ENCODE data around the gene HES3.

HES3 gene

DNA sequence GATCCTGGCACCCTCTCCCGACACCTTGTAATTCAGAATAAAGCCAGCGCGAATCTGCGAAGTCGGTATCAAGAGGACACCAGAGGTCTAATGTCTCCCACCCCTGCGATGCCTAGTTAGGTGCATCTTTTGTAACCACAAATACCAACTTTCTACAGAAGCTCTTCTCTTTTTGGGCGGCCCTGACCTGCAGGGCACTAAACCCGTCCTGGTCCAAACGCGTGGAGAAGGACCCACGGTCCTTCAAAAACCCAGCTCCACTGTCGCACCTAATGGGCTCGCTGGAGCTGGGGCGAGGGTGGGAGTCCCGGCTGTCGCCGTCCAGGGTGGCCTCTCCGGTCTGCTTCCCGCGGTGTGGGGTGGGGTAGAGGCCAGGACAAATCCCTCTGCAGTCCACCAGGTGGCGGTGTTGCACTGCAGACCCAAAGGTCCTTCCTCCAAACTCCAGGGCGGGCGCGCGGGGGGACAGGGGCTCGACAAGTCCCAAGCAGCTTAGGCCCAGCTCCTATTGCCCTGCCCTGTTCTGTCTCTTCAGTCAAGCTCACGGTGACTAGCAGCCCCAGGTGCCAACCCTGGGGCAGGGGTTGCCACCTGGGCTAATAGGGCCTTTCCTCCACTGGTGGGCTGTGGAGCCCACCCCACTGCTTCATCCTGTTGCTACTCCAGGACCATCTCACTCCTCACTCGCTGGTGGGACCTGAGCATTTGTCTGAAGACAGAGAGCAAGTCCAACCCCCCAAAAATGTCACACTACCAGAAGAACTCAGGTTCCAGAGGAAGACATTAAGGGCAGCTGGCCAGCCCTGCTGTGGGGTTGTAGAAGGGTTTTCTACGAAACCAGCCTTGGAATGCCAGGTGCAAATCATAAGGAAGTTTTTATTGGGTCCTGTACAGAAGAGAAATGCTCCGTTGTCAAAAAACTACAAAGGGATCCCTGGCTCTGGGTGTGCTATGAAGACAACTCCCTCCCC lies 2.8 kb downstream of the HES3 start:
- DNase-seq (ENCODE audit: low spot score), result peak; percentile 88

DNA sequence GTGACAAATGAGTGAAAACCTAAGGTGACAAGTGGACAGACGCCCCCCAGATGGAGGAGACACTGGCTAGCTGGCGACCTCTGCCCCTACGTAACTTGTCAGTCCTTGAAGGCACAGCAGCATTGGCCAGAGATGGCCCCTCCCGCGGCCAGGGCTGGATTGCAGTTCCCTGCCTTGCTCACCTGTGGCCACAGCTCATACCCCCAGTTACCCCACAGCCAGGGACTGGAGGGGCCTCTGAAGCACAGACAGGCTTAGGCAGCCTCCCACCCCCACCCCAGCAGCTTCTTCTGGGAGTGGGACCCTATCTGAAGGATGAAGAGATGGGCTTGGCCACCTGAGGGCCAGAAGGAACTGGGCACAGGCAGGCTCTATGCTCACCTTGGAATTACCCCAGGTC lies 3.7 kb downstream of the HES3 start:
- DNase-seq (ENCODE audit: low spot score), result no peak

DNA sequence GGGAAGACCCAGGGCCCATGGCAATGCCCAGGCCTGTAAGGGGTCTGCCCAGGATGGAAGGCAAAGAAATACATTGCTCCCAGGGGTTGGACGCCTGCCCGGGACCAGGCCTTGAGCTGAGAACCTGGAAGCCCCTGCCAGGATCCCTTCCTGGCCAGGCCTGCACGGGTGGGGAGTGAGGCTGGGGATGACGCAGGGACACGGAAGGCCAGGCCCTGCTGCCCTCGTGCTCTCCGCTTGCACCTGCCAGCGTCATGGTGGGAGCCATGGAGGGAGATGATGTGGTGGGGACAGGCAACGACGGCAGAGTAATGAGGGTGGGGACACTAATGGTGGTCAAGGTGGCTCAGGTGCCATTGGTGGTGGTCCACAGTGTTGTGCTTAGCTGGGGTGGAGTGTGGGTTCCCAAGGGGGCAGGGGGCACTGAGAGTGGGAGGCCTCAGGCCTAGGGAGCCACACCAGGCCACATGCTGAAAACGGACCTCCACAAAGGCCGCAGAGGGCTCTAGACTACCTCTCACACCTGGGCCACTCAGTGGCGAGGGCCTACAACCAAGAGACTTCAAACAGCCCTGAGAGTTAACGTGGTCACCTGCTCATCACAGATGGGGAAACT lies 4.3 kb downstream of the HES3 start:
- DNase-seq (ENCODE audit: low spot score), result no peak

DNA sequence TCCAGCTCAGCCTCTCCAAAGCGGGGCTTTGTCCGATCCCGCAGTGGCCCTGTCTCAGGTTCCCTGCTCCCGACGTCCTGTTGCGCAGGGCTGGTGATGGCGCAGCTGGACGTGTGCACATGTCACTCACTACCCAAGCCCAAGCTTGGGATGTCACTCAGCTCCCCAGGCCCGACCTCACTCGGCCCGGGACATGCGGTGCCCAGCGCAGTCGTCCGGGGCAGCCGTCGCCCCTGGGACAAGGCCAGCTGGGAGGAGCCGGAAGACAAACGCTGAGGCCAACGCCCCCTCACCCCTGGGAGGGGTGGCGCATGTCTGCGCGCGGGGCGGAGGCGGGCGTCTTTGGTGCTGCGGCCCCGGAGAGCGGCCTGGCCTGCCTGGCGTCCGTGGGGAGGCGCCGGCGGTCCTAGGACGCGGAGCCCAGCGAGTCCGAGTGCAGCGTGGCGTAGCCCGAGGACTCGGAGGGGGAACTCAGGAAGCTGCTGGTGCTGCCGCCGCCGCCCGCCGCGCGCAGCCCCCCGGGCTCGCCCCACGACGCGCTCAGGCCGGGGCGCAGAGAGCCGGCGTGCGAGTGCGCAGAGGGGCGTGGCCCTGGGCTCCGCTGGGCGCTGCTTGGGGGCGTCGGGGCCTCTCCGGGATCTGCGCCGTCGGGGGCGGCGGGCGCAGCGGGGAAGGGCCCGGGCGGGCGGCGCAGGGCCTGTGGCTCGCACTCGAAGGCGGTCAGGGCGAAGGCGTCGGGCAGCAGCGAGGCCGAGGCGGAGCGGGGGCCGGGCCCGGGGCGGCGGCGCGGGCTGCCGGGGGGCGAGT lies 5.2 kb downstream of the HES3 start:
- peak; percentile 59 for DNase-seq (ENCODE audit: low spot score)

DNA sequence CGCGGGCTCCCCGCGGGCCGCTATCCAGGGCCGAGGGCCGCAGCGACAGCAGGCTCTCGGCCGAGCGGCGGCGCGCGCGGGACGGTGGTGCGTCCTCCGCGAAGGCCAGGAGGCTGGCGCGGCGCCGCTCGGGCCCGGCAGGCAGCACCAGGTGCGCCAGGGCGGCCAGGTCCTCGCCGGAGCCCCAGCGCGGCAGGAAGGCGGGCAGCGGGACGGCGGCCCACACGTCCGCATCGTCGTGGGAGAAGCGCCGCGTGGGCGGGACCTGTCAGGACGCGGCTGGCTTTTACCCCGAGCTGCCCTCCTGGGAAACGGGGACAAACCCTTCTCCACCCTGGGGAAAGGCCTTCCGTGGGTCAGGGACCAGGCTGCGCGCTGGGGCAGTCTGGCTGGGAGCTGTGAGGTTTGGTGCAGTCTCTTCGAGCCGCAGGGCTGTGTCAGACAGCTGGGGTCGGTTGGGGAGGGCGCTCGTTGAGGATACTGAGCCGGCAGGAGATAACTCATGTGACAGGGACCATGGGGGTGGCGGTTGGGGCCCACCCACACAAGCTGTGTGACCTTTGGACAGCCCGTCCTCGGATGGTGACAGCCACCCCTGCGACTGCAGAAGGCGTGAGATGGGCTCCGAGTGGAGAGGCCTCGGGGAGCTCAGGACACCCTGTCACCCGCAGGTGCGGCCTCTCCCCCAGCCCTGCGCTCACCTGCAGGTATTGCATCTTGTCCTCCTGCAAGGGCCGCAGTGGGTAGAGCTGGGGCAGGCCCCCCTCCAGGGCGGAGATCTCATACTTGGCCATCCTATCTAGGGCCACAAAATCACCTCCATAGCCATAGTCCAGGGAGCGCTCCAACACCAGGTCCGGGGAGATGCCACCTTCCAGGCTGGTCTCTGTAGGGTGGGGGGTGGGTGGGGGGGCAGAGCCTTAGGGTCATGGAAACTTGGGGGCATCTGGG lies 6.0 kb downstream of the HES3 start:
- DNase-seq (ENCODE audit: low spot score), result no peak

DNA sequence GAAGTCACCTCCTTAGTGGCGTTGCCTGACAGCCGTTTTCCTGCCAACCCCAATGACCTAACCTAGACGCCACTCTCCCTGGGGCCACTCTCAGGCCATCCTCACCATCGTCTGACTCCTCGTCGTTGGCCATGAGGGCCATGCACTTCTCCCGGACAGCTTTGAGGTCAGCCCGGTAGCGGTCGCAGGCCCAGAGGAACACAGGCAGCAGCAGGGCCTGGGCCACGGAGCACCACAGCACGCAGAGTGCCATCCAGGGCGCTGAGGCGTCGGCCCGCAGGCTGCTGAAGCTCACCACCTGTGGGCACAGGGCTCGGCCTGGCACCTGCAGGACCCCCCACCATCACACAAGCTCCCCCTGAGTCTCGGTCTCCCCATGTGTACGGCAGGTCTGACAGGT lies 7.3 kb downstream of the HES3 start:
- no peak for DNase-seq (ENCODE audit: low spot score)

DNA sequence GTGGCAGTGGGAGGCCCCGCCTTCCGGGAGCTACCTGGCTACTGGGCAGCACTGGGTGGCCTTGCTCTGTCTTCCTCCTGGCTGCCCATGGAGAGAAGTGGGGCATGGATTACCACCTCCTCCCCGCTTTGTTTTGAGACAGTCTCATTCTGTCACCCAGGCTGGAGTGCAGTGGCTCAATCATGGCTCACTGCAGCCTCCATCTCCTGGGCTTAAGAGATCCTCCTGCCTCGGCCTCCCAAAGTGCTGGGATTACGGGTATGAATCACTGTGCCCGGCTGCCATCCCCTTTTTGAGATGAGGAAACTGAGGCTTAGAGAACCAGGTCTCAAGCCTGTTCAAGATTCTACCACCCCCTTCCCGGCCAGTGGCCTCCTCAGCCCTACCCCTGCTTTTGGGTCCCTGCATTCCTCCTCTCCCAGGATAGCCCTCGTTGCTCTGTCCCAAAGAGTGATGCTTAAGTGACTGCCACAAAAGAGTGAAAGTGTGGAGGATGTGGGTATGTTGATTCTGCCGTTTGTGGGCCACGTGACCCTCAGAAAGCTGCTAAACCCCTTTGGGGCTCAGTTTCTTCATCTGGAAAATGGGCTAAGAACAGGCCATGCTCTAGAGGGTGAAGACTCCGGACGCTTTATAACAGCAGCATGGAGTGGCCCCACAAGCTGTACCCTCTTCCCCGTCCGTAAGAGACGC lies 7.8 kb downstream of the HES3 start:
- no peak for DNase-seq (ENCODE audit: low spot score)

DNA sequence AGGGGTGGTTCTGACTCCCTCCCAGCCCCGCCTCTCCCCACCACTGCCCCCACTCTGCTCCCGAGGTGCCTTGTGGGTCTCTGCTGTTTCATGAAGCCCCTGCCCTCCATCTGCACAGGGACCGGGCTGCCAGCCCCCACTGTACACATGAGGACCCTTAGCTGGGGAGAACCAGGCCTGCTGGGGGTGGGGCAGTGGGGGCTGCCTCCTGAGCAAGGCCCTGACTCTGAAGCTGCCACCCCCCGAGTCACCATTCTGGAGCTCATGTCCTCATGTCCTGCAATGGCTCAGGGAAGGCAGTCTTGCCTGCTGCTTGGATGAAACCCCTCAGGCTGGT lies 8.4 kb downstream of the HES3 start:
- no peak for DNase-seq (ENCODE audit: low spot score)

DNA sequence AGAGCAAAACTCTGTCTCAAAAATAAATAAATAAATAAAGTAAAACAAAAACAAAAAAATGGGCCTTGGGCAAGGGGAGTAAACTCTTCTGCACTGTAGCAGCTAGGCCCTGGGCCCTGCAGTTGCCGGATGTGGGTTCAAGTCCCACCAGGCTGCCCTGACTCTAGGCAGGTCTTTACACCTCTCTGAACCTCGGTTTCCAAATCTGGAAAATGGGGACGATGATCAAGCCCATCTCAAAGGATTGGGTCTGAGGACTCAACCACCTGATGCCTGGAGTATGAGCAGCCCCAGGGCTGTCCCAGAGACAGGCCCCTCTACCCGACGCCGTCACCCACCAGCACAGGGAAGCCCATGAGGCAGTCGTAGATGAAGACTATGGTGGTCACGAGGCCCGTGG lies 9.4 kb downstream of the HES3 start:
- DNase-seq (ENCODE audit: low spot score), result no peak

DNA sequence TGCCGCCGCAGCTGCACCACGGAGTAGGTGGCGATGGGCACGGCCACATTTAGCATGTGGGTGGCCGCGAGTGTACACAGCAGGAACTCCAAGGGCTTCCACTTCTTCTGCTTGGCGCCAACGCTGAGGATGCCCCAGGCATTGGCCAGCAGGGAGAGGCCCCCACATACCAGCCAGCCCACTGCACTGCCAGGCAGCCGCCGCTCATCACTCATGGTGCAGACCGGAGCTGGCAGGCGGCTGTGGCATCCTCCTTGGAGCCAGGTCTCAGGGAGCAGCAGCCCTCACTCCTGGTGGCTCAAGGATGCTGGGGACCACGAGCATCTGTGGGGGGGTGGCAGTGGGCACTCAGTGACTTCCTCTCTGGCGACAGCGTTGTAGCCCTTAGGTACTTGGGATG lies 10.7 kb downstream of the HES3 start:
- DNase-seq (ENCODE audit: low spot score), result no peak

DNA sequence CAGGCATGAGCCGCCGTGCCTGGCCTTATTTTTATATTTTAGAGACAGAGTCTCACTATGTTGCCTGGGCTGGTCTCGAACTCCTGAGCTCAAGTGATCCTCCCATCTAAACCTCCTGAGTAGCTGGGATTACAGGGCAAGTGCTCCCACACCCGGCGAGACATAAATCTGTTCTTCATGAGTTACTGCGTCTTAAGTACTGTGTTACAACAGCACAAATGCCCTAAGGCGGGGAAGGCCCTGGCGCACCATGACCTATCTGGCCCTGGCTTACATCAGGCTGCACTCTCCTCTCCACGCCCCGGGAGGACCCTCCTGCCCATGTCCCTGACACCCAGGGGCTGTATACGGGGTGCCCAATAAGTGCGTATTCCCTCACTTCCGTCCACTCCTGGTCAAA lies 12.7 kb downstream of the HES3 start:
- DNase-seq (ENCODE audit: low spot score), result no peak

DNA sequence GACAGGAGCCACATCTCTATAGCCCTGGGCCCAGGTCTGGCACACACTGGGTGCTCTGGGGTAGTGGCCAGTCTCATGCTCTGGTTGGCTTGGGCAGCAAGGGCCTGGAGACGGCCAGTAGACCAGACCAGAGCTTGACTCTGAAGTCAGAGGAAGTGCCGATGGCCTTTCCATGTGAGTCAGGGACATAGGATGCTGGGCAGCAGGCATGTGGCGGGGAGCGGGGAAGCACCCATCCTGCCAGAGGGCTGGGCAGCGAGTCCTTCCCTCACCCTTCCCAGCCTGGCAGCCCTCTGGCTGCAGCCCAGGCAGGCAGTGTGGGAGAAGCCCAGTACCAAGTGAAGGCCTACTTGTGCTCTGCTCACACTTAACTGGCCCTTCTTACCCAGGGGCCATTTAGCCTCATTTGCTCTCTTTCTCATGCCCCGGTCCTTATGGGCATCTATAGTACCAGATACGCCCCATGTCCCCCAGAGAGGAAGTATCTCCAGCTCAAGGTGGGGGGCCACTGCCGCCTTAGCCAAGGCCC lies 13.6 kb downstream of the HES3 start:
- no peak for DNase-seq (ENCODE audit: low spot score)

DNA sequence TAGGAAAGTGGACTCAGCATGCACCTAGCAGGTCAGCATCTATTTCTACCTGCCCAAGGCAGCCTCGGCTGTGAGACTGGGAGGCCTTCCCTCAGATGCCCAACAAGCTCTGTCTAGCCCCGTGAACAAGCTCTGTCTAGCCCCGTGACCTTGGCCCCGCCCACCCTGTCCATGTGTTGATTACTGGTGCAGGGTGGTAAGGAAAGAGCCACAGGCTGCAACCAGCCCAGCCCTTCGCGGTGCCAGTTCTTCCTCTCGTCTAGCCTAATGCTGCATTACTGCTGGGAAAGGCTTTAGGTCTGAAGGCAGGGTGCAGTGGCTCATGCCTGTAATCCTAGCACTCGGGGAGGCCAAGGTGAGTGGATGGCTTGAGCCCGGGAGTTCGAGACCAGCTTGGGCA lies 14.7 kb downstream of the HES3 start:
- DNase-seq (ENCODE audit: low spot score), result no peak

DNA sequence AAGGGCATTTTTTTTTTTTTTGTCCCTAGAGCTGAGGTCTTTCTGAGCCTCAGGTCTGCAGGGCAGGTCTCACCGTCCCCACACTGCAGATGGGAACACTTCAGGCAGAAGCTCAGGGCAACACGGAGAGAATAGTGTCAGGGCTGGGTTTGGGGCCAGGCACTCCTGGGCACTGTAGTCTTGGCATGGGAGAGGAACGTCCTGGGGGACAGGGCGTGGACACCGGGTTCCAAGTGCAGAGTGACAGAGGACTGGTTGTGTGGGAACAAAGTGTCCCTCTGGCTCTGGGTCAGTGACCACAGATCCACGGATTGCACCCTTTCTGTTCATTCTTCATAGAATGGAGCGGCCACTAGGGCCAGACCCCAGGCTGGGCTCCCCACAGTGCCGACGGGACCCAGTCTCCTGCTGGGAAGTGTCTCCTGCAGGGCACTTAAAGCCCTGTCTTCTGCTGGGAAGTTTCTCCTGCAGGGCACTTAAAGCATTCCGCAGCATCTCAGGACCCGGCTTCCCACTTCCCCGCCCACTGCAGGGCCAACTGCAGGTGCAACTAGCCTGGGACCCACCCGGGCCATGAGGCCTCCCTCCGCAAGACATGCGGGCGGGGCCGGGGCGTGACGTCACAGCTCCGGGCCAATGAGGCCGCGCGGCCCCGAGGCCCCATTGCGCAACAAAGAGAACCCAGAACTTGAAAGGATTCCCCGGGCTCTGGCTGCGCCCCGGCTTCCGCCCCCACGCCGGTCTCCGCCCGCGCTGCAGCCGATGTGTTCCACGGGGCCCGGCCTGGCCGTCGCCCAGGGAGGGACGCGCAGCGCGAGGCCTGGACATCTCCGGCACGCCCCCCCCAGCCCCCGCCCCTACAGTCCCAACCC lies 15.7 kb downstream of the HES3 start:
- DNase-seq (ENCODE audit: low spot score), result peak; percentile 90

DNA sequence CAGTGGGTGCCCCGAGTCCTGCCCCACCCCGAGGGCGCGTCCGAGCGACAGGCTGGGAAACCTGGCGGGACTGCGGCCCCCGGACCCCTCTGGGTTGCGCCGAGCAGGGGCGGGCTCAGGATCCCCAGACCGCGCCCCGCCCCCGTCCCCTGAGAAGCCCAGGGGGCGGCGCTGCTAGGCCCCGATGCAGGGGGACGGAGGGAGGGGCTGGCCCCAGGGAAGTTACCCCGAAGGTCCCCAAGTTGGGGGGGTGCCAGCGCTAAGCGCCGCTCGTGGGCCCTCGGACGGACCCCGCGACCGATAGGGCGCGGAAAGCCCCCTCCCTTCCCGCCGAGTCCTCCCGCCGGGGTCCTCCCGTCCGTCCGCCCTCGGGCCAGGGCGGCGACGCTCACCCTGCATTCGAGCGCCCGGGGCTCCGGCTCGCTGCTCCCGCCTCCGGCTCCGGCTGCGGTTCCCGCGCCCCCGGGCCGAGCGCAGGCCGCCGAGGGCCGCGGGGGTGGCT lies 16.5 kb downstream of the HES3 start:
- peak; percentile 11 for DNase-seq (ENCODE audit: low spot score)

DNA sequence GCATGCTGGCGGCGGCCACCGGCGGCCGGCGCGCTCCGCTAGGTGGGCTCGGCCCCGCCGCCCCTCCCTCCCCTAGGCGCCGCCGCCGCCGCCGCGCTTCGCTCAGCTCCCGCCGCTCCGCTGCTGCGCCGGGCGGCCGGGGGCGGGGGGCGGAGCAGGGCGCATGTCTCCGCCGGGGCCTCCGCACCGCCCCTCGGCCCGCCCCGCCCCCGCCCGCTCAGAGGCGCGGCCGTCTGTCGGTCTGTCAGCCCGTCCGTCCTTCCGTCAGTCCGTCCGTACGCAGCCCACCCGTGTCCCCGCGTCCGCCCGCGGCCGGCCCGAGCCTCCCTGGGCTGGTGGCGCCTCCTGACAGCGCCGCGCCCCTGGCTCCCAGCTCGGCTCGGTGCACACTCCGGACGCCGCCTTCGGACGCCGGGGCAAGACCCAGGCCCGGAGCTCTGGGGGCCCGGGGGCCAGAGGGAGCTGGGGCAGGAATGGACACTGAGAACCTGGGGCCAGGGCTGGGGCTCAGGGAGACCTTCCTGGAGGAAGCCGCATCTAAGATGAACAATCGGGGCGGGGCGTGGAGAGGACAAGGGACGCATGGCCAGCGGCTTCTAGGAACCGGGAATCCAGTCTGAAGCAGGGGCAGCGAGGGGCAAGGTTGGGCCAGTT lies 17.1 kb downstream of the HES3 start, which contains the start of gene GPR153:
TSS of gene GPR153 (minus strand) at position 138 of the 654 bp plus-strand sequence. CDS start 6,193 bp downstream, outside the sequence.
- DNase-seq (ENCODE audit: low spot score), result peak; percentile 64

DNA sequence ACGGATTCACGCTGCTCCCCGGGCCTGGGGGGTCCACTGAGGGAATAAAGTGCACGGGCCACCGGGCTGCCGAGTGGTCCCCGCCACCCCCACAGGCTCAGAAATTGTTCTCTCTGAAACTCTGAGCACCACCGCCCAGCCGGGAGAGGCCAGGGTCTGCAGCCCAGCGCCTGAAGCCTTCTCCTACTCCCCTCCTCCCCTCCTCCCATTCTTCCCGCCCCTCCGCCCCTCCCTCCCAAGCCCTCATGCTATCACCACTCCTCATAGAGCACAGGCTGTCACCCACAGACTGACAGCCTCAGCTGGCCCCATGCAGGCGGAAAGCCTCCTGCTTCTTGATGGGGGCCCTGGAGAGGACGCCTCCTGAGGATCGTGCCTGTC lies 17.6 kb downstream of the HES3 start:
- DNase-seq (ENCODE audit: low spot score), result no peak

DNA sequence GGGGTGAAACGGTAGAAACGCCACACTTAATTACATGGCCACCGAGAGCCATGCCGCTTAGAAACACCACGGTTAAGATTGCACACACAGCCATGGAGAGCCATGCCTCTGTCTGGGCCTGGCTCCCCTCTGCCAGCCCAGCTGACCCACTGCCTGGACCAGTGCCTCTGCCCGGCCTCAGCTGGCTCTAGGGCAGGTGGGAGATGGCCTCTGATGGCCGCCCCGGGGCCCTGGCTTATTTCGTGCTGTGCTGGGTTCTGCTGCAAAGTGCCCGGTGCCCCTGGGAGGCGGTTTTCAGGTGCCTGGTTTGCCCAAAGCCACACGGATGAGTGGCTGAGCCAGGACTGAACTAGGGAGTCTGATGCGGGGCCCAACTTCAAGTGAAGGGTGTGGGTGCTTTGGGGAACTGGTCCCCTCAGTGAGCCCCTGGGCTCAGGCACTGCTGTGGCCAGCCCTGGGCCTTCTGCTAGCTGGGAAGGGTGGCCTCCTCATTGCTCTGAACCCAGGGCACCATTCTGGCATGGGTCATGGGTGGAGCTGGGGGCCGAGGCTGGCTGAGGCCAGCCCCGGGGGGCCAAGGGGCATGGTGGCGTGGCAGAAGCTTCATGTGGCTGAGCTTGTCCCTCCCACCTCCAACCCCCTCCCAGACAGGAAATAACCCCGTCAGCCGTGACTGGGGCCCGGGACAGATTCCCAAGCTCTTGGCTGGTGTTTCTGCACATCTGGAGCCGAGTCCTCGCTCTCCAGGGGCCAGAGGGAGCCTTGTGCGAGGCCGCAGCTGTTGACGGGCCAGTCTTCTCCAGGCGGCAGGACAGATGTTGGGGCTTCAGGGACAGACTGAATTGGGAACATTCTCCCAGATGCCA lies 18.8 kb downstream of the HES3 start:
- peak; percentile 35 for DNase-seq (ENCODE audit: low spot score)
